Daoy (cell line): Measurements from ENCODE around the gene MKNK1. TPM values are rescaled to one million over a fixed set of nuclear protein-coding genes. Genes with fewer than 3 reads are reported as not detected.

Experiments used
- DNase-seq: peaks from one replicate; pipeline ENCODE4 v3.0.0-alpha.2; 2015; ENCODE audit warnings: low read depth
- total RNA-seq: library from RNA; depleted of rRNA; stranded (reverse); fragments of >200 nt; shearing (Covaris generic); gene quantifications from 2 replicates; pipeline ENCODE4 v1.2.3, GENCODE V29; 2014

The MKNK1 gene
- total RNA-seq, 1 experiment from 2014 or later, result 21.5 TPM

GRCh38 chr1:46539972-46540371, 64.1 kb downstream of the MKNK1 start:
- DNase-seq, result peak; percentile 77

GRCh38 chr1:46538147-46538546, 65.9 kb downstream of the MKNK1 start:
- no peak for DNase-seq

- no peak for DNase-seq
Observed at GRCh38 chr1:46537651-46538050, 66.4 kb downstream of the MKNK1 start.

- DNase-seq, result no peak
Observed at GRCh38 chr1:46536527-46536926, 67.5 kb downstream of the MKNK1 start.

- DNase-seq, result no peak
Observed at GRCh38 chr1:46535063-46535462, 69.0 kb downstream of the MKNK1 start.

- DNase-seq, result peak; percentile 44
Observed at GRCh38 chr1:46533179-46533864, 70.7 kb downstream of the MKNK1 start.

- peak; percentile 73 for DNase-seq
Observed at GRCh38 chr1:46532498-46533178, 71.4 kb downstream of the MKNK1 start.

GRCh38 chr1:46532095-46532494, 72.0 kb downstream of the MKNK1 start:
- DNase-seq, result no peak

GRCh38 chr1:46530791-46531409, 73.2 kb downstream of the MKNK1 start:
- no peak for DNase-seq

- no peak for DNase-seq
Observed at GRCh38 chr1:46530311-46530710, 73.8 kb downstream of the MKNK1 start.

GRCh38 chr1:46529031-46529630, 74.9 kb downstream of the MKNK1 start:
- no peak for DNase-seq

GRCh38 chr1:46528297-46528955, 75.6 kb downstream of the MKNK1 start:
- DNase-seq, result peak; percentile 45

GRCh38 chr1:46527474-46528296, 76.4 kb downstream of the MKNK1 start:
- peak; percentile 87 for DNase-seq

GRCh38 chr1:46526691-46527291, 77.3 kb downstream of the MKNK1 start:
- DNase-seq, result no peak

- no peak for DNase-seq
Observed at GRCh38 chr1:46526013-46526690, 77.9 kb downstream of the MKNK1 start.

- peak; percentile 50 for DNase-seq
Observed at GRCh38 chr1:46525253-46525983, 78.7 kb downstream of the MKNK1 start.

- DNase-seq, result no peak
Observed at GRCh38 chr1:46524843-46525242, 79.2 kb downstream of the MKNK1 start.

GRCh38 chr1:46523496-46524353, 80.3 kb downstream of the MKNK1 start:
- DNase-seq, result no peak

GRCh38 chr1:46522969-46523320, 81.1 kb downstream of the MKNK1 start:
- no peak for DNase-seq
